ENCODE data around the gene NCR3LG1.
"Not testable (repeated sequence)": the region's sequence is repeated elsewhere in the genome, so short reads cannot be mapped to it uniquely, and the experiment has no call there.

Gene NCR3LG1

DNA sequence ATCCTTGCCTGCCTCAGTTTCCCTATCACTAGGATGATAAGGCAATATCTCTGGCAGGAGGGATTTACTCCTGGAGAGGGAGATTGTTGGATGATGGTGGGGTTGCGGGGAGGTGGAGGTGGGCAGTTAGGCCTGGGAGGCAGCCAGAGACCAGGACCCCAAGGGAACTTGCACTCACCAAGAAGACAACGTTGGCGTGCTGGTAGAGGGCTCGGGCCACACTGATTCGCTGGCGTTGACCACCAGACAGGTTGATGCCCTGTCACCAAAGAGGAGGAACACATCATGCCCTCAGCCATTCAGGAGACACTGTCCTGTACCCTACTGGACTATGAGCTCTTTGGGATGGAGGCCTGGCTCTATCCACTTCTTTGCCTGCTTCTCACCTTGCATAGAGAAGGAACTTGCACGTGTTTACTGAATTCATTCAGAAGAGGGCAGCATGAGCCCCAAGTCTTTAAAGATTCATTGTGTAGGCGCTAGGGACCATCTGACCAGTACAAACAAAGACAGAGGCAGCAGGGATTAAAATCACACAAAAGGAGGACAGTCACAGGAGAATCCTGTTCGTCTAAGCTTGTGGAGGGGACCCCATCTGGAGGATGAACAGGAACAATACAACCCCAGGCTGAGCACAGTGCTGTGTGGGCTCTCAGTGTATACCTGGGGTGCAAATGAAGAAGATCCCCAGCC lies 61.0 kb downstream of the NCR3LG1 start:
- no peak for DNase-seq (ENCODE audit: low spot score)

DNA sequence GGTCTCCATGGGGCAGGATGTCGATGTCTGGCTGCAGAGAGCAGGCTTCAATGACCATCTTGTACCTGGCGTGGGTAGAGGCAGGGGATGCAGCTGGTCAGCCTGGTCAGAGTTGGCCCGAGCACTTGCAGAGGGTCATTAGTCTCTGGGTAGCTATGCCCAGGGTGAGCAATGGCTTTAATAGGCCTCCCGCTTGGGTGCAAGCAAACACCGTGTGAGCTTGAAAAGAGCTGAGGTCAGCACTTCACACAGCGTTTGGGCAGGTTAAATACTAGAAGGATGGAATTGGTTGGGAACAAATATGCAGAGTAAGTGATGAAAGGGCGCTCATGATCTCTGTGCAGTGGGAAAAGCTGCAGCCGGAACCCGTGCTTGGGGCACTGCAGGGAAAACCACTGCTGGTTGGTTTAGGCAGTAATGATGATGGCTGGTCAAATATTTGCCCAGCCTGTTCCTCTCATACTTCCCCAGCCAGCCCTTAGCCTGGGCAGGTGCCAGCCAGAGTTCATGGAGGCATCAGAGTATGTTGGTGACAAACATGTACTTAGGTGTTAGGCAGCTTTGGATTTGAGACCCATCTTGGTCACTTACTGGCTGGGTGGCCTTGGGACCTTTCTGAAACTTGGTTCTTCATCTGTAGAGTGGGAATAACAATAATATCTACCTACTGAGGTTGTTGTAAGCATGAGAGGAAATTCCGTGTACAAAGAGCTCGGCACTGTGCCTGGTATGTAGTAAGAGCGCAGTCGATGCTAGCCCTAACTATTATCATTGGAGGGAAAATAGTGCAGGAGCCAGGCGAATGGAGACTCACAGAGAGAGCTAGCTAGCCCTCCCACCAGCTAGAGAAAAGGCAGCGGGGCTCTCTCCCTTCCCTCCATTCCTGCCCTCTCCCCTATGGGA lies 62.1 kb downstream of the NCR3LG1 start:
- no peak for DNase-seq (ENCODE audit: low spot score)

DNA sequence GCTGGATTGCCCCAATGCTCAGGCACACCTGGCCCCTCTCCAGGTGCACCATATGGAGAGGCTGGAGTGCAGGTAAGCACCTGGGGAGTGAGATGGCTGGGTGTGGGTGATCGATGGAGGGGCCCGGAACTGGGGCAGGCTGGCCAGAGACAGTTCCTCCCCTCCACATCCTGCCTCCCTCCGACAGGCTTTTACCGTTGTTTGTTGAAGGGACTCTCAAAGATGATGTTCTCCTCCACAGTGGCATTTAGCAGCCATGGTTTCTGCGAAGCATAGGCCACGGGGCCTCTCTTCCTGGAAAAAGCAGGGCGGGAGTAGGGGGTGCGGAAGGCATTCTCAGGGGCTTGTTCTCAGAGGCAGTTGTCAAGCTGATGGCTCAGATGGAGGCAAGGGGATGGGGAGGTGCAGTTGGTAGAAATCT lies 62.7 kb downstream of the NCR3LG1 start:
- DNase-seq (ENCODE audit: low spot score): no peak

DNA sequence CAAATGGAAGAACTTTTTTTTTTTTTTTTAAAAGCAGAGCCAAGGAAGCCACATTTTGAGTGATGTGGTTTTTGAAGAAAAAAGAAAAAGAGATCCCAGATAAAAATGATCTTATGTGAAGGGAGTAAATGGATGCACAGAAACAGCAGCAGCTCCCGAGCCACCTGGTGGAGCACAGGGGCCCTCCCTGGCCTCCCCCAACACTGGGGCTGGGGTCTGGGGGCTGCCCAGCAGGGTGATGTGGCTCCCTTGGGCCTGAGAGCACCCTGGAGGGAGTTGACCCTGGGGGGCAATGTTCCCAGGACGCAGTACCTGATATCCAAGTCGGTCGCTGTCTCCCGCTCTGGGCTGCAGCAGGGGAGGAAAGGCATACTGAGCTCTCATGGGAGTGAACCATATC lies 63.4 kb downstream of the NCR3LG1 start:
- DNase-seq (ENCODE audit: low spot score): no peak

DNA sequence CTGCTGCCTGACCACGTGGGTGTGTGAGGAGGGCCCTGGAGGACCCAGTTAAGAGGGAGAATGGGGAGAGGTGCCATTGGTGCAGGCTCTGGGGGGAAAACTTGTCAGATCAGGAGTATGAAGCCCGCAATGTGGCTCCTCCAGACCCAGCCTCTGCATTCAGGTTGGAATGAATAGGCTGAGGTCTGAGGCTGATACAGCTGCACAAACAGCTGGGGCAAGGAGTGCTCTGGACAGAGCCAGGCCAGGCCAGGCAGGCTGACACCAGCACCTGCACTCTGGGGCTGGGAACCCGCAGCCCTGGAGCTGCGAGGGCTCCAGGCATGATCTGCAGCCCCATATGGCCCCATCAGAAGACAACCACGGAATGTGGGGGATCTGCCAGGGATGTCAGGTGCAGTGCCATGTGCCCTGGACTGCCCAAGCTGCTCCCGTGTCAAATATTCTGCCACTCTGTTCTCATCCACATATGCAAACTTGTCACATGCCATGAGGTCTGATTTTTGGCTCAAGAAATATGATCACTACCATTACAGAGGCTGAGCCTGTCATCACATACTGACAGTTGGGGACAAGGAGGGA lies 64.0 kb downstream of the NCR3LG1 start:
- DNase-seq (ENCODE audit: low spot score): no peak

DNA sequence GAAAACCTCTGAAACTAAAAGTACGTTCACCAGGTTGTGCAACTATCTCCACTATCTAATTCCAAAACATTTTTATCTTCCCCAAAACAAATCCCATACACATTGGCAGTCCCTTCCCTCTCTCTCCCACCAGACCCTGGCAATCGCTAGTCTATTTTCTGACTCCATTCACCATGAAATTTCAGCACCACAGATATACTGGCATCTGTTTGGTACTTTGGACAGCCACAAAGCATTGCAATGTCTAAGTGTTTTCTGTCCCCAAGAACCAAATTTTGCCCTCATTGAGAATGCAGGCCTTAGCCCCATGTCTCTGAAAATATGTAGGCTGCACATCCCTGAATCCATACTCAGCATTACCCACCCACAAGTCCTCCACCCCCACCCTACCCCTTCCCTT lies 64.9 kb downstream of the NCR3LG1 start:
- no peak for DNase-seq (ENCODE audit: low spot score)

DNA sequence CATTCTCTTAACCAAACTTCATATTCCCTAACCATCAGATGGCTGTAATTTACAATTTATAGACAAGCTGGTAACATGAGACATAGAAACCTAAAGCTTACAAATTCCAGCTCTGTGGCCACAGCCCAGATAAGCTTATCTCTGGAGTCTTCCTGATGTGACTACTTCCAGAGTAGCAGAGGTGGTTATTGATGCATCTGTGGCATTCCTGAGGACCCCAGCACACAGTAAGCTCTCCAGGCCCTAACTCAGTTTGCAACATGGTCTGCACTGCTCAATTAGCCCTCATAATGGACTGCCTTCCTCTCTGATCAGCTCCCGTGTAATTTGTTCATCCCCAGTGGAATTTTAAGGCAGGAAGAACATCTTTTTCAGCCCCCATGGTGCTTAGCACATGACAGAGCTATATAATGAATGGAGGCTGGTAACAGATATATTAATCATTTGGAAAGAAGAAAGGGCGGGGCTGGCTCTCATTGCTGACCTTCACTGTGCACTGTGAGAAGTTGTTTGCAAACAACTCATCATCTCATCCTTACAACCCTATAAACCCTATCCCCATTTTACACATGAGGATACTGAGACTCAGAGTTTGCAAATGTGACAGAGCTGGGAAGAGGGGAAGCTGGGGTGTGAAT lies 67.0 kb downstream of the NCR3LG1 start:
- no peak for DNase-seq (ENCODE audit: low spot score)

DNA sequence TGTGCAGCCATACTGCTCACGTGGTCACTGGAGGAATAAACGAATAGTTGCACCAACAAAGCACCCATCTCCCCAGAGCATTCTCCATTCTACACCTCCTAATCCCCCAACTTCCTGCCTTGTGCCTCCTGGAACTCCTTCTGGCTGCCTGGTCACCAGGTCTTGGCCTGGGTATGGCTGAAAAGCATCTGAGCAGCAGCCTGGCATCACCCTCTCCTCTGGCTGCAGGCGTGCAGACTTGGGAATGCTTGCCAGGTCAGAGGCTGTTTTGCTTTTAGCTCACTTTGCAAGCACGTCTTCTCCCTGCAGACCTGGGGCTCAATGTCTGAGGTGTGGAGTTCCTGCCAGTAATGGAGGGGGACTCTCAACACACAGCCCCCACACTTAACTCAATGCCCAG lies 70.2 kb downstream of the NCR3LG1 start:
- DNase-seq (ENCODE audit: low spot score): no peak

DNA sequence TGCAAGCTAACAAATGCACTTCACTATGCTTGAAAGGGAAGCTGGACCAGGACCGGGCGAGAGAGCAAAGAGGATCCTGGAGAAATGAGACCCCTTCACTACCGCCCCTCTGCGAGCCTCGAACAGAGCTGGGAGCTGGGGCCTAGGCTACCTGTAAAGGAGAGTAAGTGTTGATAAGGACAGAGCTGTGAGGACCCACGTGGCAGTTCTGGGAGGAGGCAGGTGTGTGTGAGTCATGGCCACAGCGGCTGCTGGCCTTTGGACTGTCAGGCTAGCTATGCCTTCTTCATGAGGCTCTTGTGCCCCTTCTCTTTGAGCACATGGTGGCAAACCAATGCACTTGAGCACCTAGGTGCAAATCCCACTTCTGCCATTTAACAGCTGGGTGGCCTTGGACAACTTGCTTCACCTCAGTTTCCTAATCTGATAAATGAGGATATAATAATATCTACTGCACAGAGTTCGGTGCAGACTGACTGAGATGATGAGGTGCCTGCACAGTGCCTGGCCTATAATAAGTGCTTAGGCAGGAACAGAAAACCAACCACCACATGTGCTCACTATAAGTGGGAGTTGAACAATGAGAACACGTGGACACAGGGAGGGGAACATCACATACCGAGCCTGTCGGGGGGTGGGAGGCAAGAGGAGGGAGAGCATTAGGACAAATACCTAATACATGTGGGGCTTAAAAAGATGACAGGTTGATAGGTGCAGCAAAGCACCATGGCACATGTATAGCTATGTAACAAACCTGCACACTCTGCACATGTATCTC lies 72.1 kb downstream of the NCR3LG1 start:
- DNase-seq (ENCODE audit: low spot score): no peak

DNA sequence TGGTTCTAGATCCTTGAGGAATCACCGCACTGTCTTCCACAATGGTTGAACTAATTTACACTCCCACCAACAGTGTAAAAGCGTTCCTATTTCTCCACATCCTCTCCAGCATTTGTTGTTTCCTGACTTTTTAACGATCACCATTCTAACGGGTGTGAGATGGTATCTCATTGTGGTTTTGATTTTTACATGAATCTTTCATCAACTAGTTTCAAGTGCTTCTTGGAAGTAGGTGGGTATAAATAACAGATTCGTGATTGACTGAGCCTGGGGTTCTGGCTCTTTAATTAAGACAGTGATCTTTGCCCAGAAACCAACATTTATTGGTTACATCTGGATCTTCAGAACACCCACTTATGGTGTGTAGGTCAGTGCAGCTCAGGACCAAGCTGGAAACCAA lies 74.6 kb downstream of the NCR3LG1 start:
- not testable (repeated sequence) for DNase-seq (ENCODE audit: low spot score)

Measured in CD4-positive, alpha-beta T cell treated with Interleukin-2 at 100 ng/mL for 4 hours (primary cell).